Glomerular endothelial cell (primary cell): Measurements from ENCODE around the gene SHROOM2. TPM values are rescaled to one million over a fixed set of nuclear protein-coding genes. Genes with fewer than 3 reads are reported as not detected.

Experiments
- DNase-seq: peaks from one replicate; pipeline ENCODE4 v3.0.0-alpha.2; 2011; ENCODE audit warnings: low read depth, low spot score; ENCODE audit errors: extremely low read depth
- total RNA-seq: library from RNA; depleted of rRNA; stranded (reverse); fragments of >200 nt; gene quantifications from 2 replicates; pipeline ENCODE4 v1.2.3, GENCODE V29; 2015

The SHROOM2 gene
- total RNA-seq, 1 donor from 2014 or later, result 46.0 TPM

GRCh38 chrX:9992061-9992460 is 205.8 kb downstream of the SHROOM2 start:
- DNase-seq, result no peak

GRCh38 chrX:9992724-9993123 is 206.5 kb downstream of the SHROOM2 start:
- DNase-seq, result no peak

GRCh38 chrX:9995855-9996339 is 209.7 kb downstream of the SHROOM2 start:
- no peak for DNase-seq

- DNase-seq, result no peak
Measured at GRCh38 chrX:9997041-9997440, 210.8 kb downstream of the SHROOM2 start.

GRCh38 chrX:9997524-9997923 is 211.3 kb downstream of the SHROOM2 start:
- no peak for DNase-seq

Other genes with a start within 250 kb of the SHROOM2 start
- 10.9 and 16.2 TPM in 2 replicates for gene GPR143, start 20.6 kb upstream of the SHROOM2 start, total RNA-seq
- 0.19 and 0.35 TPM in 2 replicates for gene CLDN34, start 180.9 kb downstream of the SHROOM2 start, total RNA-seq